Right lobe of liver (tissue), 6 donors: Measurements from ENCODE around the gene RABL6. TPM values are rescaled to one million over a fixed set of nuclear protein-coding genes. Genes with fewer than 3 reads are reported as not detected.
"Not testable (repeated sequence)": the region's sequence is repeated elsewhere in the genome, so short reads cannot be mapped to it uniquely, and the experiment has no call there.

ENCODE experiments used
- ATAC-seq, 4 donors: fragments of 200-7000 bp; cut with Tn5 transposase; one replicate each; pipeline ENCODE4 v1.9.1; 2020; ENCODE audit warnings: mild to moderate bottlenecking in 4 of 4, moderate library complexity in 4 of 4
- DNase-seq, 3 donors: peaks; one replicate each; pipeline ENCODE4 v3.0.0-alpha.2; 2020
- H3K27ac ChIP-seq, 3 donors: fragments of 200-600 bp; one replicate each; pipeline ENCODE4 v1.8.0; 2022
- H3K27me3 ChIP-seq, 2 donors: fragments of 200-600 bp; one replicate each; pipeline ENCODE4 v1.8.0; 2022
- H3K36me3 ChIP-seq, 4 donors: fragments of 200-600 bp; sonication (generic) in 1 of 4; one replicate each; pipeline versions ENCODE4 v1.5.1 to v1.8.0; 2017 to 2022; ENCODE audit warnings: control low read depth in 1 of 4
- H3K4me1 ChIP-seq, 4 donors: fragments of 200-600 bp; sonication (generic) in 1 of 4; one replicate each; pipeline versions ENCODE4 v1.5.1 to v1.8.0; 2017 to 2022; ENCODE audit warnings: control low read depth in 1 of 4
- H3K4me3 ChIP-seq, 3 donors: fragments of 200-600 bp; one replicate each; pipeline ENCODE4 v1.8.0; 2022
- H3K9me3 ChIP-seq, 4 donors: fragments of 200-600 bp; sonication (generic) in 1 of 4; one replicate each; pipeline versions ENCODE4 v1.5.1 to v1.8.0; 2017 to 2022; ENCODE audit warnings: control low read depth in 1 of 4
- CTCF ChIP-seq, 4 donors: fragments of 200-600 bp in 3 of 4; fragments of 450-650 bp in 1 of 4; IDR thresholded peaks; one replicate each; pipeline versions ENCODE4 v1.5.1 to v1.8.0; 2016 to 2022; ENCODE audit warnings: antibody characterized with exemption in 4 of 4, mild to moderate bottlenecking in 2 of 4
- POLR2A ChIP-seq: fragments of 450-650 bp; IDR thresholded peaks from one replicate; pipeline ENCODE4 v1.6.1; 2017; ENCODE audit warnings: antibody characterized with exemption, mild to moderate bottlenecking
- WGBS: methylation state at CpG from one replicate; pipeline ENCODE4 v1.1.6; 2018; ENCODE audit warnings: low coverage, low lambda C conversion rate; ENCODE audit not compliant: insufficient coverage; ENCODE audit errors: missing lambda C conversion rate; 5-methylcytosine and 5-hydroxymethylcytosine counted together
- intact Hi-C, 2 donors: fragments of 100-400 bp; cut with DNase I; formaldehyde crosslinking; loops; one replicate each; pipeline versions ENCODE4 v1.11.2 to v1.14.1; 2022
- total RNA-seq, 6 experiments: library from RNA; depleted of rRNA in 2 of 6; stranded (reverse); fragments of >200 nt in 2 of 6; fragmentation: NEBNext Ultra II Directional in 3 of 6; extraction: Animal tissue kit (Norgen Biotek cat#: 25700) in 3 of 6; gene quantifications; one replicate each; pipeline versions ENCODE4 v1.1.0 to v1.2.4, GENCODE V29; 2016 to 2023
- donor health status: DM: no; HTN: yes; CAD: no.
- donor health status: DM: no; HTN: no; CAD: no.
- donor health status: DM: no; HTN: no; CAD: no.
- donor health status: DM: no; HTN: yes; CAD: no.
- donor health status: DM: no; HTN: yes; CAD: no.

RABL6 gene
- total RNA-seq, 6 experiments from 2014 or later = 8.0 to 14.8 (median 12.4) TPM

- ATAC-seq (peak; percentile 58 to 79 (median 70)), DNase-seq (peak; percentile 79 to 93 (median 89))
- 0% methylated on average over 6 of the region's 19 CpGs for WGBS
- Histone ChIP-seq H3K27me3 (no peaks in the 10 kb centered on the region), H3K27ac (peak overlapping the region; percentile 56 to 80 (median 61)), H3K4me1 (peaks cover 0 to 34% (median 13%) of the 10 kb centered on the region in 4 donors), H3K4me3 (peak overlapping the region in 2 of 3 donors; percentile 16 to 17), H3K9me3 (no peaks in the 10 kb centered on the region), H3K36me3 (no peaks in the 10 kb centered on the region)
- intact Hi-C loops = loop anchor here (10.0 kb wide), 2 partner anchors 52 to 62 kb away; partner anchors contain the start of genes C8G (in 1 of the 2) and FBXW5 (in 1 of the 2)
- TF ChIP-seq CTCF (IDR thresholded peaks at IDR 0.05) (no peak), POLR2A (no peak)
Observed at GRCh38 chr9:136882109-136882946, 74.6 kb downstream of the RABL6 start.

GRCh38 chr9:136882947-136883283 is 75.2 kb downstream of the RABL6 start:
- Histone ChIP-seq H3K4me1 (peaks cover 0 to 40% (median 16%) of the 10 kb centered on the region in 4 donors), H3K27ac (peak overlapping the region; percentile 6 to 80 (median 24))
- not testable (repeated sequence) for DNase-seq, H3K27me3 ChIP-seq, H3K9me3 ChIP-seq, H3K36me3 ChIP-seq, H3K4me3 ChIP-seq
- 32% methylated on average over 8 of the region's 9 CpGs for WGBS
- peak in 3 of 4 donors; percentile 1 to 14 (median 6) for ATAC-seq
- intact Hi-C loops = loop anchor here (10.0 kb wide), 2 partner anchors 52 to 62 kb away; partner anchors contain the start of genes C8G (in 1 of the 2) and FBXW5 (in 1 of the 2)

GRCh38 chr9:136883670-136884069 is 75.9 kb downstream of the RABL6 start:
- H3K4me3 ChIP-seq, H3K36me3 ChIP-seq, H3K27me3 ChIP-seq, H3K9me3 ChIP-seq: not testable (repeated sequence)
- intact Hi-C loops = loop anchor here (10.0 kb wide), 2 partner anchors 51 to 61 kb away; partner anchors contain the start of genes C8G (in 1 of the 2) and FBXW5 (in 1 of the 2)
- peak overlapping the region in 2 of 3 donors; percentile 6 to 80 for H3K27ac ChIP-seq
- peak in 1 of 4 donors; percentile 2 for ATAC-seq
- peaks cover 0 to 45% (median 16%) of the 10 kb centered on the region in 4 donors for H3K4me1 ChIP-seq
- WGBS = 28% methylated on average over 10 of the region's 10 CpGs
- peak in 1 of 3 donors; percentile 24 for DNase-seq

GRCh38 chr9:136885950-136886578 is 78.3 kb downstream of the RABL6 start, which contains the start of gene TRAF2:
TSS of gene TRAF2 (plus strand) at chr9:136886516. CDS start at chr9:136898741, 12,225 bp downstream.
- intact Hi-C loops = loop anchor here (10.0 kb wide), 2 partner anchors 49 to 59 kb away; partner anchors contain the start of genes C8G (in 1 of the 2) and FBXW5 (in 1 of the 2)
- Histone ChIP-seq H3K27ac (peak within 1 kb of the TSS; percentile 91 to 99 (median 97)), H3K27me3 (no peaks in the 10 kb centered on the region), H3K4me3 (peak within 1 kb of the TSS; percentile 80 to 97 (median 86)), H3K36me3 (peaks cover 0 to 5% (median 0%) of the 10 kb centered on the region in 4 donors), H3K9me3 (no peaks in the 10 kb centered on the region), H3K4me1 (peaks cover 0 to 50% (median 16%) of the 10 kb centered on the region in 4 donors)
- peak; percentile 99 for DNase-seq
- peak; percentile 76 to 96 (median 89) for ATAC-seq
- TF ChIP-seq CTCF (IDR thresholded peaks at IDR 0.05) (no peak), POLR2A (peak; percentile 85)
- WGBS = 0% methylated on average over 1 of the region's 88 CpGs
